HG03108 (cell line): ENCODE data around the gene MED31.
"Not testable (repeated sequence)": the region's sequence is repeated elsewhere in the genome, so short reads cannot be mapped to it uniquely, and the experiment has no call there.

Source experiments
- ATAC-seq: cut with Tn5 transposase; IDR thresholded peaks from one replicate; pipeline ENCODE4 v1.9.1; 2021; ENCODE audit warnings: moderate library complexity; ENCODE audit not compliant: unreplicated experiment

Gene MED31

GRCh38 chr17:6651354-6651918, at the start of gene MED31, which contains the start of gene C17orf100:
Gene MED31, minus strand, starts transcription at chr17:6651605. Its CDS starts 77 bp downstream, at chr17:6651528.
Gene C17orf100, plus strand, starts transcription at chr17:6651762. Its CDS starts 152 bp downstream, at chr17:6651914.
- peak; percentile 93 for ATAC-seq

DNA sequence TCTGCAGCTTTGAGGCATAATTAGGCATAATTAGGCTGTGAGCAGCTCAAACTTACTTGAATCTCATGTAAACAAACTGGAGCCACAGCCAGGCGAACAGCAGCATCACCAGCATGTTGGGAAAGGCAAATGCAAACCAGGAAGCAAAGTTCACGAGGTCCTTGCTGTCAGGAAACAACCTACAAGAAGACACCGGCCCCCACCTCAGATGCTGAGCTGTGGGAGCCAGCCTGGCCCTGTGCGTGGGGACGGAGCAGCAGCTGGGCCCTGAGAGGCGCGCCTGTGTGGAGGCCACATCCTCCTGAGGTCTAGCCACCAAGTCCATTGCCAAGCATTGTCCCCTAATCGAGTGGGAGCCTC, 49.5 kb upstream of the MED31 start:
- no peak for ATAC-seq

DNA sequence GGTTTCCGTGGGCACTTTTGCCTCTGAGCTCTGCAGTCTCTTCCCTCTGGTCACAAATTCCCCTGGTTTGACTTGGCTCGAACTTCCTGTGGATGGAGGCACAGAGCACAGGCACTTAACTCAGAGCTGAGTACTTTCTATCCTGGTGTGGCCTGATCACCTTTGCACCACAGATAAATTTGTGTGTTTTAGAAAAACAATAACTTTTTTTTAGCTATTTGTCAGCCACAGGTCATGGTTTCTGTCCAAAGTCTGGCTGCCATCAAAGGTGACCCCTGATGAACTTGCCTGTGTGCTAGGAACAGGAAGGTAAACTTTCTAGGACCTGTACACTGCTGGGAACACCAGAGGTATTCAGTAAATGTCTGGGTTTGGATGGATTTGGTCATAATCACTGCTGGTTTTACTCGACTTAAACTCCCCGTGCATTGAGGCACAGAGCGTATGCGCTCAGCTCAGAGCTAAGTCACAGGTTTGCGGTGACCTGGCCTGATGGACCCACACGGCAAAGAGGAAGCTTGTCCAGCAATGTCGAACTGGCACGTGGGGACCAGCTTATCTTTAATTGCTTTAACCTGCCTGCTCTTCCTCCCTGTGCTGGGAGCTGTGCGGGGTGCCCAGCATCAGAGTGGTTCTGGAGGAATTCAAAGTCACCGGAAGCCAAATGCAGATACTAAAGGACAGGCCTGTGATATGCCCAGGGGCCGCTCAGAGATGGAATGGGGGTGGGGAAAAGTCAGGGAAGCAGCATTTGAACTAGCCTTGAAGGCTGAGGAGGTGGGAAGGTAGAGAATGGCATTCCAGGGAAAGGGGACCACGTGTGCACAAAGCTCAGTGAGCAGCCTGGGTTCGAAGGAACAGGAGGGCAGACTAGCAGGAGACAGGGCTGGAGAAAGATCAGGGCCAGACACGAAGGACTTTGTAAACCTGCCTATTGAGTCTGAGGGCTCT, 48.9 kb upstream of the MED31 start:
- no peak for ATAC-seq

DNA sequence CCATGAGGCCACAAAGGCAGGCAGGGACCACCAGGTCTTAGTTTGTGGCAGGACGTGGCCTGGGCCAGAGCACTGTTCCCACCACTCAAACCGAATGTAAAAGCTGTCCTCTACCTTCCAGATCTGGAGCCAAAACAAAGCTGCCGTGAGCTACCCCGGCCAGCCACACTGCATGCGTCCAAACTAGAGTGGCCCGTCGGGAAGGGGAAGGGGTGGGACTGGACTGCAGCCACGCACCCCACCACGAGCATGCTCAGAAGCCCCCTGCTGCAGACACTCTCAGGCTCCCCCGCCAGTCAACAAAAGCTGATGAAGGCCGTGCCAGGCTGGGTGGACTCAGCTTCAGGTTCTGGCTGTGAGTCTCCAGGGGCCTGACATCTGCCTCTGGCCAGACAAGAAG, 46.6 kb upstream of the MED31 start:
- ATAC-seq: no peak

DNA sequence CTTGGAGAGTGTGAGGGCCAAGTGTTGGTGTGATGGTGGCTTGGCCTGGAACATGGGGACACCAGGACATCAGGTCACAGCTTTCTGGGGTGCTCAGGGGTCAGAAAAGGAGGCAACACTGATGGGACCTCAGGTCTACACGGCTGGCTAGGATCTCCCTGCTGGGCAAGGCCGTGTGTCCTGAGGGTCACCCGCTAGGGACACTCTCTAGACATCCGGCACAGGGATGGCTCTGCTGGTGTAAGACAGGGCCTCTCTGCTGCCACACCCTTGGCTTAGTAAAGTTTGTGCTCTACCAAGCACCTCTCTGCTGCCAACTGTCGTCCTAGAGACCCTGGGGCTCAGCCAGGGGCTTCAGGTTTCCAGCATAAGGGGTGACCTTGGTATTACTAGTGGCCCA, 45.5 kb upstream of the MED31 start:
- no peak for ATAC-seq

DNA sequence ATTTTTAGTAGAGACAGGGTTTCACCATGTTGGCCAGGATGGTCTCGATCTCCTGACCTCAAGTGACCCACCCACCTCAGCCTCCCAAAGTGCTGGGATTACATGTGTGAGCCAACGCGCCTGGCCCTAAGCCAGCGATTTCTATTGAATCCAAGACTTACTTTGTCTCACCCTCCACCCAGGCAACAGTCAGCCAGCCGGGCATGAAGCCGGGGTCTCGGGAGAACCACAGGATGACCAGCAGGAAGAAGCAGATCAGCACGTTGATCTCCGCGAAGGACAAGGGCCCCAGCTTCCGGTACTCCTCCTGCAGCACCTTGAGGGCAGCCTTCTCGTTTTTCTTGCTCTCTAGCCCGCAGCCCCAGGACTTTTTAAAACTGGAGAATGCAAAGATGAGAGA, 44.2 kb upstream of the MED31 start:
- ATAC-seq: no peak

- no peak for ATAC-seq
These were observed 43.6 kb upstream of the MED31 start for GRCh38 chr17:6695051-6695450.

- ATAC-seq: not testable (repeated sequence)
These were observed 40.6 kb upstream of the MED31 start for GRCh38 chr17:6691958-6692357.

- ATAC-seq: no peak
These were observed 40.1 kb upstream of the MED31 start for GRCh38 chr17:6691546-6691945.

- no peak for ATAC-seq
These were observed 39.2 kb upstream of the MED31 start for GRCh38 chr17:6690641-6691040.

DNA sequence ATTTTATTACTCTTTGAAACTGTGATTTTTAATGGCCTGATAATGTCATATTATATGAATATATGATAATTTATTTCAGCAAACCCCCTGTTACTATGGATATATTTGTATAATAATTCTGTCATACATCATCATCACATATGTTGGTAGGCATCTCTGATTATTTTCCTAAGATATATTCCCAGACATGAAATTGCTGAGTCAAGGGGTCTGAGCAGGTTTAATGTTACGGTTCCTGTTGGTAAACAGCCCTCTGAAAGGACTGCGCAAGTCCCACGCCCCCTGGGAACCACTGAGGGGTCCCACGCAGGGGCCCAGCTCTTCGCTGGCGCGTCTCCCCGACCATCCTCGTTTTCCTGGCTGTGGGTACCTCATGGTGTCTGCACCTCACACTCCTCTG, 37.5 kb upstream of the MED31 start:
- ATAC-seq: no peak

- no peak for ATAC-seq
These were observed 34.6 kb upstream of the MED31 start for GRCh38 chr17:6686026-6686425.

GRCh38 chr17:6684881-6685767, 33.7 kb upstream of the MED31 start:
- ATAC-seq: no peak

DNA sequence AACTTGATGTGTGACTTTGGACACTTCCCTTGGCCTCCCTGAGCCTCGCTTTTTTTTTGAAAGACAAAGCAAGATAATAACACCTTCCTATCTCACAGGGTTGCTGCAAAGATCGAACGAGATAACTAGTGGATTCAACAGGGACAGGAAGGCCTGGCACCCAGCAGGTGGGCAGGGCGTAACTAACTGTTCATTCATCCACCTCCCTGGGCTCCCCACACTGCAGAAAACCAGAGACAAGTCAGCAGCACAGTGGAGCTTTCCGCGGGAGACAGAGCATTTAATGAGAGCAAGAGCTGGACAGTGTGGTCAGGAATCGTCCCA, 33.0 kb upstream of the MED31 start:
- ATAC-seq: no peak

- no peak for ATAC-seq
These were observed 32.5 kb upstream of the MED31 start for GRCh38 chr17:6683730-6684459.

GRCh38 chr17:6683081-6683684, 31.8 kb upstream of the MED31 start:
- ATAC-seq: no peak

GRCh38 chr17:6682339-6682738, 30.9 kb upstream of the MED31 start:
- no peak for ATAC-seq

- ATAC-seq: no peak
These were observed 30.3 kb upstream of the MED31 start for GRCh38 chr17:6681671-6682070.

GRCh38 chr17:6681176-6681575, 29.8 kb upstream of the MED31 start:
- ATAC-seq: no peak

GRCh38 chr17:6679241-6679640, 27.8 kb upstream of the MED31 start:
- no peak for ATAC-seq
